ENCODE results near the gene CROCC2.

- TF ChIP-seq CTCF (IDR thresholded peaks at IDR 0.05 in 2 of 3, conservative IDR thresholded peaks at IDR 0.05 in 1 of 3; ENCODE audit: borderline replicate concordance in 1 of 3, insufficient read depth in 1 of 3, low read depth in 2 of 3, low read length in 2 of 3), result no peak
- TF ChIP-seq TCF7L2 (IDR thresholded peaks at IDR 0.05; ENCODE audit: borderline replicate concordance, extremely low read depth, insufficient read depth, insufficient read length), result no peak
- TF ChIP-seq POLR2A (IDR thresholded peaks at IDR 0.05; ENCODE audit: borderline replicate concordance, extremely low read depth, insufficient read depth, insufficient read length), result no peak
- no peak for TF ChIP-seq POLR2AphosphoS5 (IDR thresholded peaks at IDR 0.05; ENCODE audit: low read depth, low read length)
- TF ChIP-seq EZH2 (IDR thresholded peaks at IDR 0.05), result no peak
- TF ChIP-seq ELF1 (IDR thresholded peaks at IDR 0.05; ENCODE audit: borderline replicate concordance, low read depth), result no peak
- no peak for TF ChIP-seq YY1 (IDR thresholded peaks at IDR 0.05; ENCODE audit: extremely low read depth, insufficient replicate concordance, low read depth, low read length)
- TF ChIP-seq ATF3 (IDR thresholded peaks at IDR 0.05), result no peak
- TF ChIP-seq ZNF274 (IDR thresholded peaks at IDR 0.05; ENCODE audit: low read depth, low read length), result no peak
- TF ChIP-seq RAD21 (IDR thresholded peaks at IDR 0.05; ENCODE audit: low read depth), result no peak
- TF ChIP-seq REST (IDR thresholded peaks at IDR 0.05; ENCODE audit: low read depth), result no peak
- no peak for TF ChIP-seq SRF (IDR thresholded peaks at IDR 0.05; ENCODE audit: low read depth)
Observed at GRCh38 chr2:240963065-240963867, 57.1 kb downstream of the CROCC2 start.
